CD14-positive monocyte (primary cell): Measurements from ENCODE around the gene PDE8A. TPM values are rescaled to one million over a fixed set of nuclear protein-coding genes. Genes with fewer than 3 reads are reported as not detected.

Source experiments
- DNase-seq, 3 donors: peaks; one replicate each; pipeline ENCODE4 v3.0.0-alpha.2; 2011 to 2022
- H2AFZ ChIP-seq: 2 replicates; pipeline ENCODE4 v1.6.0; 2012; ENCODE audit warnings: mild to moderate bottlenecking, low read depth, low read length, inconsistent platforms; ENCODE audit not compliant: insufficient read depth, poor library complexity, severe bottlenecking
- H3K27ac ChIP-seq, 2 donors: 1 replicate in 1 of 2; 2 replicates in 1 of 2; pipeline ENCODE4 v1.5.1; 2012 to 2013; ENCODE audit warnings: low read length in 2 of 2, control low read depth in 1 of 2, inconsistent platforms in 1 of 2, low read depth in 1 of 2, mild to moderate bottlenecking in 1 of 2
- H3K27me3 ChIP-seq, 2 donors: one replicate each; pipeline versions ENCODE4 v1.6.0 to v1.6.1; 2011 to 2013; ENCODE audit warnings: low read length in 2 of 2; ENCODE audit not compliant: control insufficient read depth in 2 of 2, insufficient read depth in 2 of 2
- H3K36me3 ChIP-seq, 2 donors: replicated peaks in 1 of 2; 1 replicate in 1 of 2; 2 replicates in 1 of 2; pipeline versions ENCODE4 v1.5.1 to v1.6.1; 2012 to 2013; ENCODE audit warnings: low read length in 2 of 2, control low read depth in 1 of 2, inconsistent platforms in 1 of 2, mild to moderate bottlenecking in 1 of 2; ENCODE audit not compliant: insufficient read depth in 2 of 2, control insufficient read depth in 1 of 2
- H3K4me1 ChIP-seq, 2 donors: 1 replicate in 1 of 2; 2 replicates in 1 of 2; pipeline versions ENCODE4 v1.5.1 to v1.6.1; 2012 to 2013; ENCODE audit warnings: low read length in 2 of 2, control low read depth in 1 of 2, inconsistent platforms in 1 of 2, mild to moderate bottlenecking in 1 of 2, moderate library complexity in 1 of 2; ENCODE audit not compliant: insufficient read depth in 2 of 2, control insufficient read depth in 1 of 2
- H3K4me2 ChIP-seq: replicated peaks from 2 replicates; pipeline ENCODE3; 2012; ENCODE audit warnings: low read length, moderate library complexity, mild to moderate bottlenecking; ENCODE audit not compliant: poor library complexity, severe bottlenecking; ENCODE audit errors: extremely low read depth
- H3K4me3 ChIP-seq, 3 experiments: fragments of 200-600 bp in 1 of 3; sonication (generic) in 1 of 3; replicated peaks in 1 of 3; 1 replicate in 2 of 3; 2 replicates in 1 of 3; pipeline ENCODE4 v1.5.1; 2011 to 2013; ENCODE audit warnings: low read length in 3 of 3, mild to moderate bottlenecking in 3 of 3, control low read depth in 2 of 3, low read depth in 2 of 3, inconsistent platforms in 1 of 3, moderate library complexity in 1 of 3
- H3K79me2 ChIP-seq: 2 replicates; pipeline ENCODE4 v1.6.0; 2012; ENCODE audit warnings: mild to moderate bottlenecking, control low read depth, inconsistent platforms, low read length, moderate library complexity; ENCODE audit not compliant: insufficient read depth
- H3K9ac ChIP-seq: 2 replicates; pipeline ENCODE4 v1.6.0; 2017; ENCODE audit warnings: low read length, mild to moderate bottlenecking; ENCODE audit not compliant: insufficient read depth, poor library complexity, severe bottlenecking
- H3K9me3 ChIP-seq, 2 donors: replicated peaks in 1 of 2; 1 replicate in 1 of 2; 2 replicates in 1 of 2; pipeline versions ENCODE4 v1.5.1 to v1.6.1; 2012 to 2013; ENCODE audit warnings: low read length in 2 of 2, control low read depth in 1 of 2; ENCODE audit not compliant: control insufficient read depth in 1 of 2, insufficient read depth in 1 of 2
- H4K20me1 ChIP-seq: 2 replicates; pipeline ENCODE4 v1.6.0; 2012; ENCODE audit warnings: mild to moderate bottlenecking, low read length, control low read depth, moderate library complexity; ENCODE audit not compliant: insufficient read depth
- H3K27ac Mint-ChIP-seq, 7 donors: one replicate each; pipeline ENCODE4 v1.8.0; 2020; ENCODE audit warnings: mild to moderate bottlenecking in 7 of 7, mixed read lengths in 7 of 7, moderate library complexity in 6 of 7, inconsistent platforms in 2 of 7
- H3K27me3 Mint-ChIP-seq, 3 donors: one replicate each; pipeline ENCODE4 v1.8.0; 2021 to 2022; ENCODE audit warnings: low read depth in 3 of 3, mild to moderate bottlenecking in 3 of 3, mixed read lengths in 3 of 3, moderate library complexity in 3 of 3, inconsistent platforms in 1 of 3
- H3K36me3 Mint-ChIP-seq, 2 donors: one replicate each; pipeline ENCODE4 v1.8.0; 2020; ENCODE audit warnings: mixed read lengths in 2 of 2, inconsistent platforms in 1 of 2, mild to moderate bottlenecking in 1 of 2
- H3K4me1 Mint-ChIP-seq: one replicate; pipeline ENCODE4 v1.8.0; 2020; ENCODE audit warnings: mild to moderate bottlenecking, mixed read lengths
- H3K4me3 Mint-ChIP-seq, 2 donors: one replicate each; pipeline ENCODE4 v1.8.0; 2020; ENCODE audit warnings: mild to moderate bottlenecking in 2 of 2, mixed read lengths in 2 of 2, moderate library complexity in 1 of 2
- H3K9me3 Mint-ChIP-seq, 7 donors: one replicate each; pipeline ENCODE4 v1.8.0; 2020 to 2022; ENCODE audit warnings: mixed read lengths in 7 of 7, mild to moderate bottlenecking in 6 of 7, moderate library complexity in 6 of 7, inconsistent platforms in 2 of 7
- CTCF ChIP-seq: fragments of 200-600 bp; IDR thresholded peaks from one replicate; pipeline ENCODE4 v1.8.0; 2022; ENCODE audit warnings: antibody characterized with exemption, mild to moderate bottlenecking
- WGBS: methylation state at CpG from one replicate; pipeline ENCODE4 v1.1.5; 2013; ENCODE audit warnings: missing lambda C conversion rate; ENCODE audit not compliant: insufficient coverage; 5-methylcytosine and 5-hydroxymethylcytosine counted together
- intact Hi-C, 2 donors: fragments of 100-400 bp; cut with micrococcal nuclease; formaldehyde crosslinking; loops; one replicate each; pipeline versions ENCODE4 v1.15.0 to v1.15.1; 2023
- polyA plus RNA-seq, 3 donors: library from polyadenylated mRNA; depleted of rRNA in 1 of 3; unstranded in 2 of 3; stranded (reverse) in 1 of 3; fragments of 300-500 nt in 2 of 3; fragments of >200 nt in 1 of 3; fragmentation: Illumina TruSeq in 2 of 3; gene quantifications; 1 replicate in 2 of 3; 2 replicates in 1 of 3; pipeline ENCODE4 v1.2.3, GENCODE V29; 2012 to 2021

PDE8A gene
- polyA plus RNA-seq, 3 donors: 2.8 to 33.4 (median 4.9) TPM

- H3K27me3 ChIP-seq: peaks cover 7 to 16% of the 10 kb centered on the region in 2 donors
- no peaks in the 10 kb centered on the region for H3K79me2 ChIP-seq
- TF ChIP-seq CTCF: no peak
- peaks cover 9 to 30% (median 18%) of the 10 kb centered on the region in 7 donors for H3K9me3 Mint-ChIP-seq
- no peak overlapping the region for H3K27ac ChIP-seq
- H3K27me3 Mint-ChIP-seq: peaks cover 11 to 22% (median 18%) of the 10 kb centered on the region in 3 donors
- 100% methylated on average over 5 of the region's 7 CpGs for WGBS
- H3K36me3 ChIP-seq: no peaks in the 10 kb centered on the region
- no peaks in the 10 kb centered on the region for H4K20me1 ChIP-seq
- H3K9ac ChIP-seq: no peak overlapping the region
- no peaks in the 10 kb centered on the region for H3K36me3 Mint-ChIP-seq
- no peaks in the 10 kb centered on the region for H3K4me1 Mint-ChIP-seq
- no peak overlapping the region for H3K4me2 ChIP-seq
- H2AFZ ChIP-seq: no peak overlapping the region
- no peak overlapping the region for H3K27ac Mint-ChIP-seq
- peaks cover 7 to 10% of the 10 kb centered on the region in 2 donors for H3K9me3 ChIP-seq
- H3K4me3 Mint-ChIP-seq: no peak overlapping the region
- DNase-seq: no peak
- intact Hi-C loops: no loop called here
- H3K4me1 ChIP-seq: no peaks in the 10 kb centered on the region
- no peak overlapping the region for H3K4me3 ChIP-seq
These were observed 183.3 kb downstream of the PDE8A start for GRCh38 chr15:85164841-85165466.

- Histone ChIP-seq H3K9me3 (peaks cover 20 to 25% of the 10 kb centered on the region in 2 donors), H2AFZ (no peak overlapping the region), H3K27me3 (peaks cover 7 to 16% of the 10 kb centered on the region in 2 donors), H3K4me2 (no peak overlapping the region), H3K27ac (no peak overlapping the region), H3K79me2 (no peaks in the 10 kb centered on the region), H3K4me1 (no peaks in the 10 kb centered on the region), H3K36me3 (no peaks in the 10 kb centered on the region), H3K4me3 (no peak overlapping the region), H4K20me1 (no peaks in the 10 kb centered on the region), H3K9ac (no peak overlapping the region)
- Mint-ChIP-seq H3K4me3 (no peak overlapping the region), H3K9me3 (peaks cover 21 to 42% (median 33%) of the 10 kb centered on the region in 7 donors), H3K36me3 (no peaks in the 10 kb centered on the region), H3K27ac (no peak overlapping the region), H3K27me3 (peaks cover 11 to 25% (median 20%) of the 10 kb centered on the region in 3 donors), H3K4me1 (no peaks in the 10 kb centered on the region)
- no peak for TF ChIP-seq CTCF
- DNase-seq: no peak
- 13% methylated on average over 1 of the region's 4 CpGs for WGBS
- intact Hi-C loops: no loop called here
These were observed 185.9 kb downstream of the PDE8A start for GRCh38 chr15:85167568-85167967.
